HG02852 (cell line): ENCODE results near the gene PAMR1.

Experiments
- ATAC-seq: cut with Tn5 transposase; IDR thresholded peaks from one replicate; pipeline ENCODE4 v1.9.1; 2021; ENCODE audit warnings: mild to moderate bottlenecking, moderate library complexity; ENCODE audit not compliant: unreplicated experiment

PAMR1 gene

GRCh38 chr11:35412285-35412684 lies 113.1 kb downstream of the PAMR1 start:
- ATAC-seq = no peak

- no peak for ATAC-seq
Measured at GRCh38 chr11:35407041-35407440, 118.4 kb downstream of the PAMR1 start.

- no peak for ATAC-seq
Measured at GRCh38 chr11:35404388-35404775, 121.0 kb downstream of the PAMR1 start.

GRCh38 chr11:35403765-35404387 lies 121.5 kb downstream of the PAMR1 start:
- no peak for ATAC-seq

- no peak for ATAC-seq
Measured at GRCh38 chr11:35402751-35403660, 122.4 kb downstream of the PAMR1 start.

- ATAC-seq = no peak
Measured at GRCh38 chr11:35398881-35399280, 126.5 kb downstream of the PAMR1 start.

- no peak for ATAC-seq
Measured at GRCh38 chr11:35394941-35395340, 130.5 kb downstream of the PAMR1 start.

- no peak for ATAC-seq
Measured at GRCh38 chr11:35393098-35393497, 132.3 kb downstream of the PAMR1 start.

- ATAC-seq = peak; percentile 55
Measured at GRCh38 chr11:35391922-35392688, 133.3 kb downstream of the PAMR1 start.

GRCh38 chr11:35390737-35391682 lies 134.4 kb downstream of the PAMR1 start:
- ATAC-seq = peak; percentile 91

GRCh38 chr11:35389897-35390465 lies 135.4 kb downstream of the PAMR1 start:
- no peak for ATAC-seq

GRCh38 chr11:35389112-35389511 lies 136.3 kb downstream of the PAMR1 start:
- ATAC-seq = no peak

GRCh38 chr11:35388061-35388460 lies 137.4 kb downstream of the PAMR1 start:
- no peak for ATAC-seq

- ATAC-seq = no peak
Measured at GRCh38 chr11:35387111-35387982, 138.1 kb downstream of the PAMR1 start.

GRCh38 chr11:35383953-35384352 lies 141.5 kb downstream of the PAMR1 start:
- no peak for ATAC-seq
